ENCODE measurements around the gene ZPR1. TPM values are rescaled to one million over a fixed set of nuclear protein-coding genes. Genes with fewer than 3 reads are reported as not detected.
"Not testable (repeated sequence)": the region's sequence is repeated elsewhere in the genome, so short reads cannot be mapped to it uniquely, and the experiment has no call there.

ZPR1 gene
- total RNA-seq, 1 donor from 2014 or later: 28.8 TPM

GRCh38 chr11:116823031-116823843 is 35.4 kb upstream of the ZPR1 start, which contains the start of gene APOA4:
Gene APOA4 (minus strand): TSS chr11:116823304. CDS start chr11:116823191, 113 bp downstream.
- DNase-seq: no peak

GRCh38 chr11:116822575-116822974 is 34.8 kb upstream of the ZPR1 start:
- no peak for DNase-seq

- DNase-seq: no peak
Observed at GRCh38 chr11:116821050-116821918, 33.5 kb upstream of the ZPR1 start.

- no peak for DNase-seq
Observed at GRCh38 chr11:116819049-116819448, 31.2 kb upstream of the ZPR1 start.

GRCh38 chr11:116814502-116814901 is 26.7 kb upstream of the ZPR1 start:
- no peak for DNase-seq

- no peak for DNase-seq
Observed at GRCh38 chr11:116813781-116814471, 26.1 kb upstream of the ZPR1 start.

- DNase-seq: no peak
Observed at GRCh38 chr11:116813170-116813569, 25.3 kb upstream of the ZPR1 start.

- no peak for DNase-seq
Observed at GRCh38 chr11:116812109-116812508, 24.3 kb upstream of the ZPR1 start.

- no peak for DNase-seq
Observed at GRCh38 chr11:116811194-116811593, 23.4 kb upstream of the ZPR1 start.

- DNase-seq: no peak
Observed at GRCh38 chr11:116808262-116809175, 20.7 kb upstream of the ZPR1 start.

- no peak for DNase-seq
Observed at GRCh38 chr11:116807601-116808261, 19.9 kb upstream of the ZPR1 start.

- no peak for DNase-seq
Observed at GRCh38 chr11:116804001-116804400, 16.2 kb upstream of the ZPR1 start.

GRCh38 chr11:116801662-116802061 is 13.8 kb upstream of the ZPR1 start:
- not testable (repeated sequence) for DNase-seq

- DNase-seq: no peak
Observed at GRCh38 chr11:116800610-116801009, 12.8 kb upstream of the ZPR1 start.

GRCh38 chr11:116798368-116798767 is 10.5 kb upstream of the ZPR1 start:
- no peak for DNase-seq

- DNase-seq: no peak
Observed at GRCh38 chr11:116797816-116798215, 10.0 kb upstream of the ZPR1 start.

GRCh38 chr11:116796548-116796947 is 8.7 kb upstream of the ZPR1 start:
- no peak for DNase-seq

GRCh38 chr11:116794851-116795250 is 7.0 kb upstream of the ZPR1 start:
- no peak for DNase-seq

GRCh38 chr11:116793772-116794097 is 5.9 kb upstream of the ZPR1 start:
- DNase-seq: peak; percentile 12

- no peak for DNase-seq
Observed at GRCh38 chr11:116792869-116793771, 5.3 kb upstream of the ZPR1 start.

Data from tongue (tissue), 2 donors.